Central memory CD8-positive, alpha-beta T cell (primary cell): ENCODE data around the gene CAND2.

Experiments
- ATAC-seq: fragments of 150-1000 bp; cut with Tn5 transposase; replicated peaks from 2 replicates; pipeline ENCODE4 v1.10.0; 2022; ENCODE audit warnings: mild to moderate bottlenecking, moderate FRiP score, moderate number of reproducible peaks; ENCODE audit not compliant: poor library complexity, severe bottlenecking; ENCODE audit errors: extremely low read depth
- DNase-seq, 2 donors: peaks; one replicate each; pipeline ENCODE4 v3.0.0; 2021; ENCODE audit warnings: low spot score in 2 of 2
- H3K27ac Mint-ChIP-seq: one replicate; pipeline ENCODE4 v1.8.0; 2022; ENCODE audit warnings: low read depth, mild to moderate bottlenecking, moderate library complexity, mixed read lengths
- H3K27me3 Mint-ChIP-seq: one replicate; pipeline ENCODE4 v1.8.0; 2022; ENCODE audit warnings: mixed read lengths
- H3K36me3 Mint-ChIP-seq: one replicate; pipeline ENCODE4 v1.8.0; 2022; ENCODE audit warnings: mild to moderate bottlenecking, moderate library complexity, mixed read lengths; ENCODE audit not compliant: insufficient read depth
- H3K4me1 Mint-ChIP-seq: one replicate; pipeline ENCODE4 v1.8.0; 2022; ENCODE audit warnings: mixed read lengths
- H3K4me3 Mint-ChIP-seq: one replicate; pipeline ENCODE4 v1.8.0; 2022; ENCODE audit warnings: mild to moderate bottlenecking, moderate library complexity, mixed read lengths
- H3K9me3 Mint-ChIP-seq: one replicate; pipeline ENCODE4 v1.8.0; 2022; ENCODE audit warnings: mixed read lengths

The CAND2 gene

DNA sequence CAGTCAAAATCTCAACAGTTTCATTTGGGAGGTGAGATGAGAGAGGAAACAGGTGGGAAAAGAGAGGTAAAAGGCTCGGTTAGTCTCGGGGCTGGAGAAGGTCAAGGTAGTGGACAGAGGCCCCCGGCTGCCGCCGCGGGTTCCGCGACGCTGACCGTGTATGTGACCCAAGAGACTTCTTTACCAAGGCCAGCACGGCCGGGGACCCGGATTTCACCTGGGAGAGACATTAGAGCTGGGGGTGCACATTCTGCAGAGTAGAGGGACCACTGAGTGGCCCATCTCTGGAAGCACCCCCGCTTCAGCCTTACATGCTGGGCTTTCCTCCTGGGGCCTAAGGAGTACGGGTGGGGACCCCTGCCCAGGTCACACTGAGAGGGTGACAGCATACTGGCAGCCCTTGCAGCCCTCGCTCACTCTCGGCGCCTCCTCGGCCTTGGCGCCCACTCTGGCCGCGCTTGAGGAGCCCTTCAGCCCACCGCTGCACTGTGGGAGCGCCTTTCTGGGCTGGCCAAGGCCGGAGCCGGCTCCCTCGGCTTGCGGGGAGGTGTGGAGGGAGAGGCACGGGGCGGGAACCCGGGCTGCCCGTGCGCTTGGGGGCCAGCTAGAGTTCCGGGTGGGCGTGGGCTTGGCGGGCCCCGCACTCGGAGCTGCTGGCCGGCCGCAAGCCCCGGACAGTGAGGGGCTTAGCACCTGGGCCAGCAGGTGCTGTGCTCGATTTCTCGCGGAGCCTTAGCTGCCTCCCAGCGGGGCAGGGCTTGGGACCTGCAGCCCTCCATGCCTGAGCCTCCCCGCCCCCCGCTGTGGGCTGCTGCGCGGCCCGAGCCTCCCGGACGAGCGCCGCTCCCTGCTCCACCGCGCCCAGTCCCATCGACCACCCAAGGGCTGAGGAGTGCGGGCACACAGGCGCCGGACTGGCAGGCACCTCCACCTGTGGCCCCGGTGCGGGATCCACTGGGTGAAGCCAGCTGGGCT, 86.1 kb downstream of the CAND2 start:
- Mint-ChIP-seq H3K4me3 (no peak overlapping the region), H3K4me1 (peaks cover 17% of the 10 kb centered on the region), H3K27ac (no peak overlapping the region), H3K9me3 (no peaks in the 10 kb centered on the region), H3K27me3 (peaks cover 37% of the 10 kb centered on the region), H3K36me3 (no peaks in the 10 kb centered on the region)
- ATAC-seq (no peak), DNase-seq (no peak)

DNA sequence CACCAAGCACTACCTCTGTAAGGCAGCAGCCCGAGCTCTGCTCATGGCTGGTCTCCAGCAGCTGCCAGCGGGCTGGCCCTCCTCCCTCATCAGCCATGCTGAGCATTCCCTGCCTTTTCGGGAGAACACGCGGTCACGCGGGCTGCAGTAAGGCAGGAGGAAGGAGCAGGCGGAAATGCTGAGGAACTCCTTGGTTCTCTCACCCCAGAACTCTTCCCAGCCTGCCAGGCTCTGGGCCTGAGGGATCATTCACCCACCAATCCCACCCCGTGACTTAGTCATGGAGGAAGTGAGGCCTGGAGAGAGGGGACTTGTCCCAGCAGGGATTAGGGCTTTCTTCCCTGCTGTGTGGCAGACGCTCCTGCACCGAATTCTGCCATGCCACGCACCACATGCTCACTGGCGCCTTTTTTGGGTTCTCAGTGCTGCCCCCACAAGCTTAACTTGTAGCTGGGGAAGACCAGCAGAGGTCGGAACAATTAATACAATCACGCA, 87.8 kb downstream of the CAND2 start:
- no peaks in the 10 kb centered on the region for H3K9me3 Mint-ChIP-seq
- H3K4me3 Mint-ChIP-seq = no peak overlapping the region
- ATAC-seq = no peak
- no peaks in the 10 kb centered on the region for H3K36me3 Mint-ChIP-seq
- peaks cover 52% of the 10 kb centered on the region for H3K27me3 Mint-ChIP-seq
- no peak overlapping the region for H3K27ac Mint-ChIP-seq
- peaks cover 17% of the 10 kb centered on the region for H3K4me1 Mint-ChIP-seq
- DNase-seq = no peak
